ENCODE data around the gene FBL.

The FBL gene

DNA sequence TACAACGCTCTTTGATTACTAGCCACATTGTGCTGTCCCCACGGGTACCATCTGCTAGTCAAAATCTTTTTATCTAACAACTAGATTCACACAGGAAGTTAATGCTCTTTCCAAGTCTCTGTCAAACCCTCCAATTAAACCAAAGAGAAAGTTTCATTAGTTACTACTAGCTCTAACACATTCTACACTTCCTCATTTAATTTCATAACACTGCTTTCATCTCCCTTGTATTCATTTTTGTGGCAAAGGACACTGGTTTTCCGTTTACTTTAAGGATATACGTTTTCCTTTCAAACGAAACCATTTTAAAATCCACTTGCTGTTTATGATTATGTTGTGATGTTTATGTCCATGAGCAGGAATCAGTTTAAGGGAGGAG is 17.5 kb downstream of the FBL start:
- Histone ChIP-seq H3K4me2 (ENCODE audit: low read depth, low read length, poor library complexity, severe bottlenecking) (no peak overlapping the region), H3K36me3 (ENCODE audit: low read length) (no peaks in the 10 kb centered on the region), H3F3A (ENCODE audit: insufficient read depth) (no peaks in the 10 kb centered on the region), H2AFZ (ENCODE audit: low read depth, low read length, severe bottlenecking) (no peak overlapping the region), H3K9me3 (ENCODE audit: insufficient read depth, low read length) (no peaks in the 10 kb centered on the region), H3K27me3 (ENCODE audit: low read length) (no peaks in the 10 kb centered on the region), H3K9me2 (replicated peaks; ENCODE audit: insufficient read depth, low read length) (no peaks in the 10 kb centered on the region), H3K79me2 (ENCODE audit: insufficient read depth, low read length) (peaks cover 4% of the 10 kb centered on the region; the same call in 1 of the 2 replicates), H3K9ac (ENCODE audit: low read length) (no peak overlapping the region), H3K4me3 (ENCODE audit: insufficient read depth, low read length, poor library complexity, severe bottlenecking) (no peak overlapping the region), H3K27ac (ENCODE audit: low read depth, low read length) (no peak overlapping the region), H4K20me1 (ENCODE audit: low read depth, low read length) (no peaks in the 10 kb centered on the region)
- TF ChIP-seq EZH2phosphoT487 (conservative IDR thresholded peaks at IDR 0.05; ENCODE audit: low read length) = no peak
- TF ChIP-seq, protein P1, sequence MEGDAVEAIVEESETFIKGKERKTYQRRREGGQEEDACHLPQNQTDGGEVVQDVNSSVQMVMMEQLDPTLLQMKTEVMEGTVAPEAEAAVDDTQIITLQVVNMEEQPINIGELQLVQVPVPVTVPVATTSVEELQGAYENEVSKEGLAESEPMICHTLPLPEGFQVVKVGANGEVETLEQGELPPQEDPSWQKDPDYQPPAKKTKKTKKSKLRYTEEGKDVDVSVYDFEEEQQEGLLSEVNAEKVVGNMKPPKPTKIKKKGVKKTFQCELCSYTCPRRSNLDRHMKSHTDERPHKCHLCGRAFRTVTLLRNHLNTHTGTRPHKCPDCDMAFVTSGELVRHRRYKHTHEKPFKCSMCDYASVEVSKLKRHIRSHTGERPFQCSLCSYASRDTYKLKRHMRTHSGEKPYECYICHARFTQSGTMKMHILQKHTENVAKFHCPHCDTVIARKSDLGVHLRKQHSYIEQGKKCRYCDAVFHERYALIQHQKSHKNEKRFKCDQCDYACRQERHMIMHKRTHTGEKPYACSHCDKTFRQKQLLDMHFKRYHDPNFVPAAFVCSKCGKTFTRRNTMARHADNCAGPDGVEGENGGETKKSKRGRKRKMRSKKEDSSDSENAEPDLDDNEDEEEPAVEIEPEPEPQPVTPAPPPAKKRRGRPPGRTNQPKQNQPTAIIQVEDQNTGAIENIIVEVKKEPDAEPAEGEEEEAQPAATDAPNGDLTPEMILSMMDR (IDR thresholded peaks at IDR 0.05; ENCODE audit: insufficient read depth, low read length, poor library complexity, severe bottlenecking) = no peak

DNA sequence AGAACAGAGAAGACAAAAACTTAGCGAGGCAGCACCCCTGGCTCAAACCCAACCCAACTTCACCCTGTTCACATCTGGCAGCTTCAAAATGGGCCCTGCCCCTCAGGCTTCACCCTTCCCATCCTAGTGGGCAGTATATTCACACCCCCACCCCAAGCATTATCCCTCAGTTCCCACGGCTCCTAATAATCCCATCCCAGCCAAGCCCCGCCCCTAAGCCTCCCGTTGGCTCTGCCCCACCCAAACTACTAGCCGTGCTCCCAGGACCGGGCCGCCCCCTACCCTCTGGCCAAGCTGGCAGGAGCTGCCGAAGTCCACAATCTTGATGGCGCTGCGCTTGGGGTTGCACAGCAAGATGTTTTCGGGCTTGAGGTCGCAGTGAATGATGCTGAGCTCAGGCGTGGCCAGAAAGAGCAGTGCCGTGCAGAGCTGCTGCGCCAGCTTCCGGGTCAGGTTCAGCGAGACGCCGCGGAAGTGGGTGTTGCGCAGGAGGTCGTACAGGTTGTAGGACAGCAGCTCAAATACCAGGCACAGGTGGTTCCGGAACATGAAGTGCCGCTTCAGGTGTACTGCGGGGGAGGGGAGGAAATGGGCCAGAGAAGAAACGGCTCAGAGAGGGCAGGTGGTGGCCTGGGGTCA is 18.0 kb downstream of the FBL start:
- Histone ChIP-seq H3K9me2 (replicated peaks; ENCODE audit: insufficient read depth, low read length) (no peaks in the 10 kb centered on the region), H3K36me3 (ENCODE audit: low read length) (no peaks in the 10 kb centered on the region), H2AFZ (ENCODE audit: low read depth, low read length, severe bottlenecking) (no peak overlapping the region), H3K27ac (ENCODE audit: low read depth, low read length) (no peak overlapping the region), H3K4me2 (ENCODE audit: low read depth, low read length, poor library complexity, severe bottlenecking) (no peak overlapping the region), H3F3A (ENCODE audit: insufficient read depth) (no peaks in the 10 kb centered on the region), H4K20me1 (ENCODE audit: low read depth, low read length) (no peaks in the 10 kb centered on the region), H3K4me3 (ENCODE audit: insufficient read depth, low read length, poor library complexity, severe bottlenecking) (no peak overlapping the region), H3K9ac (ENCODE audit: low read length) (no peak overlapping the region), H3K79me2 (ENCODE audit: insufficient read depth, low read length) (peaks cover 4% of the 10 kb centered on the region; the same call in 1 of the 2 replicates), H3K27me3 (ENCODE audit: low read length) (no peaks in the 10 kb centered on the region), H3K9me3 (ENCODE audit: insufficient read depth, low read length) (no peaks in the 10 kb centered on the region)
- no peak for TF ChIP-seq EZH2phosphoT487 (conservative IDR thresholded peaks at IDR 0.05; ENCODE audit: low read length)
- TF ChIP-seq, protein P1 (IDR thresholded peaks at IDR 0.05; ENCODE audit: insufficient read depth, low read length, poor library complexity, severe bottlenecking) = no peak

DNA sequence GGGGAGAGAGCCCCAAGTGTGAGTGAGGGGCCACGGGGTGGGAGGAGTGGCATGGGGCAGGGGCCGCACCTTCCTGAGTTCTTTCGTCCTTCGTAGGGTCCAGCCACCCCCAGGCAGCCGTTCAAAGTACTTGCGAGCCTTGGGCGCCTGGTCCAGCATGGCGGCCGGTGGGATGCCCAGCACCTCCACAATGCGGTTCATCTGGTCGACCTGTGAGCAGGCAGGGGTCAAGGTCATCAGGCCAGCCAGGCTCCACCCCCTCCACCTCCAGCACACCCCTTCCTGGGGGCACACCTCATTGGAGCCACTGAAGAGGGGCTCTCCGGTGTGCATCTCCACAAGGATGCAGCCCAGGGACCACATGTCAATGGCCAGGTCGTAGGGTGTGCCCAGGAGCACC is 19.0 kb downstream of the FBL start:
- no peaks in the 10 kb centered on the region for H3K36me3 ChIP-seq (ENCODE audit: low read length)
- no peaks in the 10 kb centered on the region for H3K9me2 ChIP-seq (replicated peaks; ENCODE audit: insufficient read depth, low read length)
- H3K4me2 ChIP-seq (ENCODE audit: low read depth, low read length, poor library complexity, severe bottlenecking) = no peak overlapping the region
- H3K9ac ChIP-seq (ENCODE audit: low read length) = no peak overlapping the region
- no peak overlapping the region for H3K27ac ChIP-seq (ENCODE audit: low read depth, low read length)
- no peaks in the 10 kb centered on the region for H3K9me3 ChIP-seq (ENCODE audit: insufficient read depth, low read length)
- peaks cover 4% of the 10 kb centered on the region; the same call in 1 of the 2 replicates for H3K79me2 ChIP-seq (ENCODE audit: insufficient read depth, low read length)
- H3K4me3 ChIP-seq (ENCODE audit: insufficient read depth, low read length, poor library complexity, severe bottlenecking) = no peak overlapping the region
- no peaks in the 10 kb centered on the region for H3K27me3 ChIP-seq (ENCODE audit: low read length)
- no peaks in the 10 kb centered on the region for H4K20me1 ChIP-seq (ENCODE audit: low read depth, low read length)
- H2AFZ ChIP-seq (ENCODE audit: low read depth, low read length, severe bottlenecking) = no peak overlapping the region
- H3F3A ChIP-seq (ENCODE audit: insufficient read depth) = no peaks in the 10 kb centered on the region
- TF ChIP-seq, protein P1 (IDR thresholded peaks at IDR 0.05; ENCODE audit: insufficient read depth, low read length, poor library complexity, severe bottlenecking) = no peak
- TF ChIP-seq EZH2phosphoT487 (conservative IDR thresholded peaks at IDR 0.05; ENCODE audit: low read length) = no peak

All from SU-DHL-6 (cell line).